Kidney glomerular epithelial cell (primary cell): ENCODE results near the gene NUDT6.
A peak's percentile ranks its signal among the peaks of the same experiment; 100 is the strongest.
"Not testable (repeated sequence)": the region's sequence is repeated elsewhere in the genome, so short reads cannot be mapped to it uniquely, and the experiment has no call there.

Source experiments
- DNase-seq: peaks from one replicate; lab custom pipeline; 2025; lab: John Stamatoyannopoulos, UW

The NUDT6 gene

DNA sequence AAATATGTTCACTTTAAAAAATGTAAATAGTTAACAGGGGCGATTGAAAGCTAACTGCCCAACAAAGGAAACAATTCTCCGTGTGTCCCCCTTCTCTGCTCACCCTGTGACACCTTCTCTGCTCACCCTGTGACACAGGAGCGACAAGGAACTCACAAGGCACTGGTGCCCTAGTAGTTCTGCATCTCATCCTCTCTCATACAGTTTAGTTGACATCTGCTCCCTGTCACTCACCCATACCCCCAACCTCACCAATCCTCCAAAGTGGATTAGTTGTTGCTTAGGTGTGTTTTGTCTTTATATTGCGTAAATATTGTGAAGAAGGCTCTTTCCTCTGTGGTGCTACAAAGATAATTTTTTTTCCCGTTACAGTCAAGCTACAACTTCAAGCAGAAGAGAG is 46.4 kb downstream of the NUDT6 start:
- DNase-seq, result no peak

GRCh38 chr4:122873821-122874593 is 48.4 kb downstream of the NUDT6 start:
- peak; percentile 99 for DNase-seq

DNA sequence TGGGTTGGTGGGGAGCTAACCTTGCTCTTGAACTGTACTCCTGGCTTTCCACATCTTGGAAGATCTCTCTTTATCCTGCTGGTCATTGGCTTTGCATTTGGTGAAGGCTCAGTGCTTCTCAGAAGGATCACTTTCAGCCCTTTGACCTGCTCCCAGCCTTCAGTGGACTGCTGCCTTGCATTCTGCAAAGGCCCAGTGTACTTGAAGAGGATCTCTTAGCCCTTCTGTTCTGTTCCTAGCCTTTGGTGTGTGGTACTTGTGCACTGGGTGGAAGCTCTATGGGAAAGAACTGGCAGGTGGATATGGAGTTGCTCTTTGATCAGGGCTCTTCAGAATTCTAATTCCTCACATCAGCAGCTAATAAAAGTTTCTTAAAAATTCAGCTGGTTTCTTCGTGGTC is 49.3 kb downstream of the NUDT6 start:
- peak; percentile 44 for DNase-seq

- not testable (repeated sequence) for DNase-seq
These were observed 54.2 kb downstream of the NUDT6 start for GRCh38 chr4:122868235-122868634.

DNA sequence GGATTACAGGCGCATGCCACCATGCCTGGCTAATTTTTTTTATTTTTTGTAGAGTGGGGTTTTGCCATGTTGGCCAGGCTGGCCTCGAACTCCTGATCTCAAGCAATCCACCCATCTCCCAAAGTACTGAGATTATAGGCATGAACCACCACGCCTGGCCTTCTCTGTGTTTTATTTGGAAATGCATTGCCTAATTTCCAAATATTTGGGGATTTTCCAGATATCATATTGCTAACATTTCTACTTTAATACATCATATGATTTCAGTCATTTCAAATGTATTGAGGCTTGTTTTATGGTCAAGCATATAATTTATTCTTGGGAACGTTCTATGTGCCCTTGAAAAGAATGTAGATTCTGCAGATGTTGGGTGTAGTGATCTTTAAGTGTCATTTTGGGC is 57.0 kb downstream of the NUDT6 start:
- no peak for DNase-seq

GRCh38 chr4:122863639-122864038 is 58.8 kb downstream of the NUDT6 start:
- no peak for DNase-seq

- DNase-seq, result no peak
These were observed 61.0 kb downstream of the NUDT6 start for GRCh38 chr4:122861172-122861943.

GRCh38 chr4:122858705-122859104 is 63.7 kb downstream of the NUDT6 start:
- DNase-seq, result no peak

DNA sequence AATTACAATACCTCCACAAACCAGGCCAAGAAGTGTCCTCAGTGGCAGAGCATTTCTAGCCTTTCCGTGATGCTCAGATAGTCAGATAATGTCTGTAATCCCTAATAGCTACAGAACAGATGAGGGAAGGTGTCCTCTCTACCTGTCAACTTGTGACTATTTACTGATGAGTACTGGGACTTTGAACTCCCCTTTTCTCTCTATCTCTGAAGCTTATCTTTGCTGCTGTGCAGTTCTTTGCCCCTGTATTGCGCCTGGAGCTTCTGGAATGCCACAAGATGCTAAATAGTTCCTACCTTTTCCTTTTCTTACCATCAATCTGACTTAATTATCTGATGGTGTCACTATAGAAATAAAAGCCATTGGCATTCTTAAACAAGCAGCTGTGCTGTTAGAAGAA is 65.2 kb downstream of the NUDT6 start:
- no peak for DNase-seq

- DNase-seq, result no peak
These were observed 67.0 kb downstream of the NUDT6 start for GRCh38 chr4:122855353-122855890.

- peak; percentile 69 for DNase-seq
These were observed 67.7 kb downstream of the NUDT6 start for GRCh38 chr4:122854447-122855352.

DNA sequence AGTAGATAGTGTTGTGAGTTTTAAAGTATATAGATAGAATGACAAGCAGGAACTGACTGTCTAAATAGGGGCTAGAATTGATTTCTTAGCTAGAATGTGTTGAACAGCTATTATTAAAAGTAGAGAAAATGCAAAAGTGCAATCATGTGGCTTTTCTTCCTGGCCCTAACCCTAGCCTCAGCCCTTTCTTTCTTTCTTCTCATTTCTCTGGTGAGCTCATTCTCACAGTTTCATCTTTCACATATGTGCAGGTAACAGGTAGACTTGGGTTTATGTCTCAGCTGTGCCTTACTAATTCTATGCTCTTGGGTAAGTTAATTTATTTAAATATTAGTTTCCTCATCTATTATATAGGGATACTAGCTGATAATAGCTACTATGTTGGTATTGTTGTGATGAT is 70.8 kb downstream of the NUDT6 start:
- no peak for DNase-seq

- DNase-seq, result not testable (repeated sequence)
These were observed 72.6 kb downstream of the NUDT6 start for GRCh38 chr4:122849789-122850188.

- no peak for DNase-seq
These were observed 74.5 kb downstream of the NUDT6 start for GRCh38 chr4:122847931-122848330.

- DNase-seq, result peak; percentile 50
These were observed 76.6 kb downstream of the NUDT6 start for GRCh38 chr4:122845760-122846159.

GRCh38 chr4:122845066-122845465 is 77.3 kb downstream of the NUDT6 start:
- no peak for DNase-seq

- not testable (repeated sequence) for DNase-seq
These were observed 78.0 kb downstream of the NUDT6 start for GRCh38 chr4:122844391-122844790.

DNA sequence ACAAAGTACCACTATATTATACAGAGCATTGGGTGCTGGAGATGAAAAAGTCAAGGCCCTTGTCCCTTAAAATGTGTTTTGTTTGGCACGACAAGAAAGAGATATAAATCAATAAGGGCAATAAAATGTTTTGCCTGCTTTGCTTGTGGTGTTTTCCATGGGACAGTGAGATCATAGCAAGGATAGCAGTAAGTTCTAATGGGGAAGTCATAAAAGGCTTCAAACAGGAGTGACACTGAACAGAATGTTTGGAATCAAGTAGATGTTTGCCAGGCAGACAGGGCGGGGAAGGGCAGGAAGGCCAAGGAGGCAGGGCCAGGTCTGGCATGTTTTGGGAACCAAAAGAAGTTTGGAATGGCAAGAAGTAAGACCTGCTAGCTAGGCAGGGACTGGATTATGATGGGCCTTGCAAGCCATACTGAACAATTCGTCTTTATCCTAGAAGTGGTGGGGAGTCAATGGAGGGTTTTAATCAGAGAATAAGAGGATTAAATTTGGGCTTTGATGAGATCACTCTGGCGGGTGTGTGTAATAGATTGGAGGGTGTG is 79.3 kb downstream of the NUDT6 start:
- no peak for DNase-seq
